GM18868 (cell line): ENCODE data around the gene PRXL2B.
"Not testable (repeated sequence)": the region's sequence is repeated elsewhere in the genome, so short reads cannot be mapped to it uniquely, and the experiment has no call there.

Experiments used
- ATAC-seq: cut with Tn5 transposase; IDR thresholded peaks from one replicate; pipeline ENCODE4 v1.9.1; 2021; ENCODE audit warnings: mild to moderate bottlenecking, moderate library complexity; ENCODE audit not compliant: unreplicated experiment

Gene PRXL2B

DNA sequence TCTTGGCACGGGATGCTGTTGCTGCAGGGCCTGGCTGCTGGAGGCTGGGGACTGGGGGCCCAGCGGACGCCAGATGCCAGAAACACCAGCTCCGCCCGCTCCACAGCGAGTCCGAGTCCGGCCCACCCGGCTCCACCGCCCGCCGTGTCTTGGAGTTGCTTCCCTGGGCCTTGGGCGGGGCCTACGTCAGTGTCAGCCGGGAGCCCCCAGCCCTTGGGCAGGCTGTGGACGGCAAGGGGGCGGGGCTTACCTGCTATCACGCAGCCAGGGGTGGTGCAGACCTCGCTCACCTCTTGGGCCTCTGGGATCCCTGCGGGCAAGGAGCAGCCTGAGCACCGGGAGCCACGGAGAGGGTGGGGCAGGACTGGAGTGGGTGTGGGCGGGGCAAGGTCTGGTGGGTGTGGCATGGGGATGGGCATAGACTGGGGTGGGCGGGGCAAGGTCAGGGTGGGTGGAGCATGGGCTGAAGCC, 24.5 kb downstream of the PRXL2B start:
- ATAC-seq, result no peak

GRCh38 chr1:2611621-2612437, 25.3 kb downstream of the PRXL2B start:
- no peak for ATAC-seq

- no peak for ATAC-seq
Observed at GRCh38 chr1:2612591-2613365, 26.2 kb downstream of the PRXL2B start.

GRCh38 chr1:2614145-2614544, 27.6 kb downstream of the PRXL2B start:
- no peak for ATAC-seq

- no peak for ATAC-seq
Observed at GRCh38 chr1:2617971-2618470, 31.4 kb downstream of the PRXL2B start.

- no peak for ATAC-seq
Observed at GRCh38 chr1:2623571-2624337, 37.2 kb downstream of the PRXL2B start.

DNA sequence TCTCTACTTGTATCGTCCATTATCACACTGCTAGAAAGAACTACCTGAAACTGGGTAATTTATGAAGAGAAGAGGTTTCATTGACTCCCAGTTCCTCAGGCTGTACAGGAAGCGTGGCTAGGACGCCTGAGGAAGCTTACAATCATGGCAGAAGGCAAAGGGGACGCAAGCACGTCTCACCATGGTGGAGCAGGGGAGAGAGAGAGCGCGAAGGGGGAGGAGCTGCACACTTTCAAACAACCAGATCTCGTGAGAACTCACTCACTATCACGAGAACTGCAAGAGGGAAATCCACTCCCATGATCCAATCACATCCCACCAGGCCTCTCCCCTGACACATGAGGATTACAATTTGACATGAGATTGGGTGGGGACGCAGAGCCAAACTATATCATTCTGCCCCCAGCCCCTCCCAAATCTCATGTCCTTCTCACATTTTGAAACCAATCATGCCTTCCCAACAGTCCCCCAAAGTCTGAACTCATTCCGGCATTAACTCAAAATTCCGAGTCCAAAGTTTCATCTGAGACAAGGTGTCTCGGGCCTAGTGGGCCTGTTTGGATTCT, 38.2 kb downstream of the PRXL2B start:
- no peak for ATAC-seq

DNA sequence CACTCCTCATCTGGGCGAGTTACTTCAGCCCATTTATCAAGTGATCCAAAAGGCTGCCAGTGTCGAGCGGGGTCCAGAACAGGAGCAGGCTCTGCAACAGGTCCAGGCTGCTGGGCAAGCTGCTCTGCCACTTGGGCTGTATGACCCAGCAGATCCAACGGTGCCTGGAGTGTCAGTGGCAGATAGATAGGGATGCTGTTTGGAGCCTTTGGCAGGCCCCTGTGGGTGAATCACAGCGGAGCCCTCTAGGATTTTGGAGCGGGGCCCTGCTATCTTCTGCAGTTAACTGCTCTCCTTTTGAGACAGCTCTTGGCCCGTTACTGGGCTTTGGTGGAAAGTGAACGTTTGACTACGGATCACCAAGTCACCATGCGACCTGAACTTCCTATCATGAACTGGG, 38.7 kb downstream of the PRXL2B start:
- ATAC-seq, result no peak

DNA sequence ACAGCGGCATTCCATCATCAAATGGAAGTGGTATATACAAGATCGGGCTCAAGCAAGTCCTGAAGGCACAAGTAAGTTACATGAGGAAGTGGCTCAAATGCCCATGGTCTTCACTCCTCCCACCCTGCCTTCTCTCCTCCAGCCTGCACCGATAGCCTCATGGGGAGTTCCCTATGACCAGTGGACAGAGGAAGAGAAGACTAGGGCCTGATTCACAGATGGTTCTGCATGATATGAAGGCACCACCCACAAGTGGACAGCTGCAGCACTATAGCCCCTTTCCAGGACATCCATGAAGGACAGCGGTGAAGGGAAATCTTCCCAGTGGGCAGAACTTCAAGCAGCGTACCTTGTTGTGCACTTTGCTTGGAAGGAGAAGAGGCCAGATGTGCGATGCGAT, 39.2 kb downstream of the PRXL2B start:
- not testable (repeated sequence) for ATAC-seq

- no peak for ATAC-seq
Observed at GRCh38 chr1:2627746-2628145, 41.2 kb downstream of the PRXL2B start.

- no peak for ATAC-seq
Observed at GRCh38 chr1:2628191-2628932, 41.8 kb downstream of the PRXL2B start.

DNA sequence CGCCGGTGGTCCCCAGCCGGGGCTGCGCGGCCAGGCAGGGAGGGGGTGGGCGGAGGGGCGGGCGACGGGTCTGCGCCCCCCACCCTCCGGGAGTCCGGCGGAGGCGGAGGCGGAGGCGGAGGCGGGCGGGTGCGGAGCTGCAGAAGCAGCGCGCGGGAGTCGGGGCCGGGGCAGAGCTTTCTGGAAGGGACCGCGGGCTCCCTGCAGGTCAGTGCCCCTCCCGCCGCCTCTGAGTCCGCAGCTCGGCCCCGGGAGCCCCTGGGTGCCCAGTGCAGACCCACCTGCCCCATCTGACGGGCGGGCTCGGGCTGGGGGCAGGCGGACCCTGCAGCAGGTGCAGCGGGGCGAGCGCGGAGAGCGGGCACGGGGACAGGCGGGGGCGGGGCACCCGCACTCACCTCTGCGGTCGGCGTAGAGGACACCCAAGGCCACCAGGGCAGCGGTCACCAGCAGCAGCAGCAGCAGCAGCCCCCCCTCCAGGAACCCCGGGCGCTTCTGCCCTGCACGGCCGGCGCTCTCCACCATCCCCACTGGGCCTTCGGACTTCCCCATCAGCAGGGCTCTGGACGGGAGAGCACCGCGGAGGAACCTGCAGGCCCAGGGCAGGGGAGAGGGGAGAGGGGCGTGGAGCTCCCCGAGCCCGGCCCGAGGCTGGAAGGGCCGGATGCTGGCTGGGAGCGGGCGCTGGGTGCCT, 42.5 kb downstream of the PRXL2B start:
- no peak for ATAC-seq

DNA sequence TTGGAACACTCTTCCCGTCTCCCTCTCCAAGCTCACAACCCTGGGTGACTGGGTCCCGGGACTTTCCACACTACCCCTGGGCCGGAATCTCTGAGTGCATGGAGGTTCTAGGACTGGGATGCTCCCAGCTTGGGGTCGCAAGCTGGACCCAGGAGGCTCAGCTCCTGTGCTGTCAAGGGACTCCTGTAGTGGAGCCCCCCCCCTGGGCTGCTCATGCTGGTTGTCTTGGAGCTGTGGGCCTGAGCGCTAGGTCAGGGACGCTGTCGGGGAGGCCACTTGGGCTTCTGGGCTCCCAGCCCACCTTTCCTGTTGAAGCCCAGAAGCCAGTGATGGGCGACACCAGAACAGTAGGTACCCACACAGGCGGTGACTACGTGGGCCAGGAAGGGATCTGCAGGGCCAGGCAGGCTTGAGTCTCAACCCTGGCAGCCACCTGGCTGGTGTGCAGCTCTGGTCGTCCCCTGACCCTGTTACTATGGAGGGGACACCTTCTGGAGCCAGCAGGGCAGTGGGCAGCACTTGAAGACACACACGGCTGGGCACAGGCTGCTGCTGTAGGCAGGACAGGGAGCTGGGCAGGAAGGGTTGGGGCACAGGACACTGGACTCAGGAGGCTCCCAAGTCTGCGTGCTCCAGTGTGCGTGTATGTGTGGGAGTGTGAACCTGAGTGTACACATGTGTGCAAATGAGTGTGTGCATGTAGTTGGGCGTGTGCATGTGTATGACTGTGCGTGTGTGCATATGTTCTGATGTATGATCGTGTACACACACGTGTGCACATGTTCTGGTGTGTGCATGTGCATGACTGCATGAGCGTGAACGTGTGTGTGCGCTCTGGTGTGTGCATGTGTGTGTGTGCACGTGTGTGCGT, 43.3 kb downstream of the PRXL2B start:
- ATAC-seq, result no peak

- no peak for ATAC-seq
Observed at GRCh38 chr1:2630498-2631135, 44.0 kb downstream of the PRXL2B start.

- ATAC-seq, result no peak
Observed at GRCh38 chr1:2631136-2632050, 44.8 kb downstream of the PRXL2B start.

DNA sequence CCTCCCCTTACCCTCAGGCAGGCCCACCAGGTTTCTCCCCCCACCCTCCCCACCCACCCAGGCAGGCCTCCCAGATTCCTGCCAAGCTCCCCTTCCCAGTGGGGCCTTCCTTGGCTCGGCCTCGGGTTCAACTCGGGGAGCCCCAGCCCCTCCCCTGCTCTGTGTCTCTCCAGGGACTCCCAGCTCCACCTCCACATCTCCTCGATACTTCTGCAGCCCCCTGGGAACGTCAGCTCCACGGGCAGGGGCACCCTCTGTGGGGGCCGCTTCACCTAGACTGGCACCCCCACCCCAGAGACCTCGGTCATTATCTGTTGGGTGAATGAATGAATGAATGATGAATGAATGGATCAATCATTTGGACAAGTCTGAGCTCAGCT, 45.5 kb downstream of the PRXL2B start:
- no peak for ATAC-seq
